RWPE1 (cell line): ENCODE measurements around the gene VEZF1.

Experiments
- CTCF ChIA-PET: fragments of 350-600 bp; sonication (Branson Sonifier 250); formaldehyde crosslinking; extraction: SDS; loops from one replicate; lab custom pipeline; 2021; lab: Yijun Ruan, JAX
- POLR2A ChIA-PET: fragments of 400-600 bp; formaldehyde crosslinking; extraction: SDS; loops from one replicate; lab custom pipeline; 2020; ENCODE audit warnings: antibody characterized with exemption; ENCODE audit not compliant: low non-redundant PET; lab: Yijun Ruan, JAX
- DNase-seq: peaks from one replicate; pipeline ENCODE4 v3.0.0; 2012; ENCODE audit warnings: low spot score
- H3K27ac ChIP-seq: fragments of 450-650 bp; 2 replicates; pipeline ENCODE4 v1.5.1; 2017
- TF ChIP-seq, protein P1 (sequence below): fragments of 450-650 bp; conservative IDR thresholded peaks from 2 replicates; pipeline ENCODE4 v1.5.1; 2017; ENCODE audit warnings: low read depth, mild to moderate bottlenecking

VEZF1 gene

DNA sequence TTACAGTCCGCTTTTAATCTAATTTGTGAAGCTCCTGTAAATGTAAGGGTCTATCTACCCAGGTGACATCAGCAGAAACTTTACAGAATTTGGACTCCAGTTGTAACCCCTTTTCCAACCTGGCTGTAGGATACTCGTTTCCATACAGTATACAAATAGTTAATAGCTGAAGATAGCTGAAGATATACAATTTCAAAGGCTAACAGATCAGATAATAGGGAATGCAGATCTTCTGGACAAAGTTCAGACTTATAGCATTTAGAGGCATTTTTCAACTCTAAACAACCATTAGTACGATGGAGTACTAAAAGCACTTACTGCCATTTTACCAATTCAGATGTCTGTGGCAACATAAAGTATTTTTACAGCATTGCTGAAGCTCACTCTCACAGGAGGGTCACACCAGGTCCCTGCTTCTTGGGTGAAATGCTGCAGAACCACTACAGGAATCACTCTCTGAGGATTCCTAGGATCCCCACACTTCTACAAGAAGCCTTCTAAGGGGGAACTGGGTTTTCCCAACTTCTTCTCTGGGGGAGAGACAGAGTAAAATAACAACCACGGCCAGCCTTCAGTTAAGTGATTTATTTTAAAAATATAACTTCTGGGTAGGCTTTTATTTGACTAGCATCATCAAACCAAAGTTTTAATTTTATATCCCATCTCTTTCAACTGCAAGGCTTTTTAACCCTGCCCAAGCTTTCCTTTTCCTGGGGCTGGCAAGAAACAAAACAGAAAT, 2.9 kb downstream of the VEZF1 start:
- no peak overlapping the region for H3K27ac ChIP-seq
- no peak for DNase-seq
- TF ChIP-seq, protein P1, sequence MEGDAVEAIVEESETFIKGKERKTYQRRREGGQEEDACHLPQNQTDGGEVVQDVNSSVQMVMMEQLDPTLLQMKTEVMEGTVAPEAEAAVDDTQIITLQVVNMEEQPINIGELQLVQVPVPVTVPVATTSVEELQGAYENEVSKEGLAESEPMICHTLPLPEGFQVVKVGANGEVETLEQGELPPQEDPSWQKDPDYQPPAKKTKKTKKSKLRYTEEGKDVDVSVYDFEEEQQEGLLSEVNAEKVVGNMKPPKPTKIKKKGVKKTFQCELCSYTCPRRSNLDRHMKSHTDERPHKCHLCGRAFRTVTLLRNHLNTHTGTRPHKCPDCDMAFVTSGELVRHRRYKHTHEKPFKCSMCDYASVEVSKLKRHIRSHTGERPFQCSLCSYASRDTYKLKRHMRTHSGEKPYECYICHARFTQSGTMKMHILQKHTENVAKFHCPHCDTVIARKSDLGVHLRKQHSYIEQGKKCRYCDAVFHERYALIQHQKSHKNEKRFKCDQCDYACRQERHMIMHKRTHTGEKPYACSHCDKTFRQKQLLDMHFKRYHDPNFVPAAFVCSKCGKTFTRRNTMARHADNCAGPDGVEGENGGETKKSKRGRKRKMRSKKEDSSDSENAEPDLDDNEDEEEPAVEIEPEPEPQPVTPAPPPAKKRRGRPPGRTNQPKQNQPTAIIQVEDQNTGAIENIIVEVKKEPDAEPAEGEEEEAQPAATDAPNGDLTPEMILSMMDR = no peak
- ChIA-PET POLR2A (interaction anchor here (0.6 kb wide), 1 partner anchor 58 kb away, joined by 4 read pairs; no protein-coding TSS in a partner anchor), CTCF (interaction anchor here (0.7 to 1.7 kb wide), 5 partner anchors 14 to 366 kb away, joined by 3 to 8 read pairs (median 4); partner anchors contain the start of gene CUEDC1)

DNA sequence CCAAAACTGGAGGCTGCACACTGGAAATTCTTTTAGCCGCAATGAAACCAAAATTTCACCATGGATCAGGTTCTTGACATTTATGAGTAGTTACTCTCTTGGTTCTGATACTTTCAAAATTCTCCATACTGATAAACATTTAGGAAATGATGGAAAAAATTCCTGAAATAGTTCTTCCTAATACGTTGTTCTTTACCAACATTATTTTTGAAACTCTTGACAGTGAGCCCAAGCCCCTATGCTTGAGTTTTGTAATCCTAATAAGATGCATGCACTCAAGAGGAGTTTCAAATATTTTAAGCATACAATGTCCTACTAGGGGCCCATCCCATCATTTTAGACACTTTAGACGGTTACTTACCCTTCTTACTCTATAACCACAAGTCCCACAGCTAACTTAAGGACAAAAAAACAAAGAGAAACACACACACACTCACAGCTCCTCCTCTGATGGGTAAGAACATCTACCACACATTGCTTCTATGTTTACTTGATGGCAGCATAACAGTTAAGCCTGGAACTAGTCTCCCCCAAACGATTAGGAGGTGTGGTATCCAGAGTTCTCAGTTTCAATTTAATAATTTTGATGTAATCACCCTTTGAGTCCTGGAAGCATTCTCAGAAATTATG, 3.7 kb downstream of the VEZF1 start:
- no peak overlapping the region for H3K27ac ChIP-seq
- CTCF ChIA-PET = no interaction called here

DNA sequence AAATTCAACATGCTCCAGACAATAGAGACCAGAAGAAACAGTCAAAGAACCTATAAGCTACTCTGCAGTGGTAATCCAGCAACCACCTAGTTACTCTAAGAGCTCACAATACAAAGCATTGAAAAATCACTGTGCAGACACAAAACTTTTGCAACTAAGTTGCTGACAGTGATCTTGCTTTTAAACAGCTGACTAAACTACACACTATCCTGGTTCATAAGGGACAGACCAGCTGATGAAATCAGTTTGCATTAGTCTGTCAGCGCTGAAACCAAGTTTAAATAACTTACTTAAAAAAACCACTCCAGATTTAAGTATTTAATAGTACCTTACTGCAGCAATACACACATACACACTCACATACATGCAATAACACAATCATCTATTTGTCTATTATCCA, 4.6 kb downstream of the VEZF1 start:
- ChIA-PET CTCF (no interaction called here), POLR2A (no interaction called here)
- TF ChIP-seq, protein P1 = no peak
- no peak for DNase-seq
- H3K27ac ChIP-seq = no peak overlapping the region

More for the DNA sequence above, 3.7 kb downstream of the VEZF1 start:
- TF ChIP-seq, protein P1 = no peak
- POLR2A ChIA-PET = interaction anchor here (0.6 kb wide), 1 partner anchor 57 kb away, joined by 4 read pairs; no protein-coding TSS in a partner anchor
- DNase-seq = no peak

DNA sequence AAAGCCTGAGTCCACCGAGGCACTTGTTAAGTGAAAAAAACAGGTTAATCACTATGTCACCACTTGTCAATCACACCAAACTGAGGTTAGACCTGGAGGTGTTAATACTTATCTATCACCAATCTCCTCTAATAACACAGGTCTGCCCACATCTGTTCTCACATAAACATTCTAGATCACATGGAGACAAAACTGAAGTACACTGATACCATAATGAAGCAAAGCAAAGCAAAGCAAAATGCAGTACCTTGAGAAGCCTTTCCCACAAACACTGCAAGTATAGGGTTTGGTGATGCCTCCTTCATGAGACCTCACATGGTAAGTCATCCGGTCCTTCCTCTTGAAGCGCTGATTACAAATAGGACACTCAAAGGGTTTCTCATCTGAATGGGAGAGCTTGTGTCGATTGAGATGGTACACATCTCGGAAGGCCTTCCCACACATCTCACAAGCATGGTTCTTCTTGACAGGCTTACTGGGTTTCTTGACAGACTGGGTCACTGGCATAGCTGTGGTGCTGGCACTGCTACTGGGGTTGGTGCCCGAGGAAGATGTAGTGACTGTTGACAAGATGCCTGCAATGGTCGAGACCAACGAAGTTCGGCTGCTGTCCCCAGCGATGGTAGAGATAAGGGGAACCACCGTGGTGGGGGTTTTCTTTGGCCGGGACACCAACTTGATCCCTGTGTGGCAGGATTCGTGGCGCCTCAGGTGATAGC, 5.4 kb downstream of the VEZF1 start:
- H3K27ac ChIP-seq = 0 out of 2 replicates have a peak overlapping the region, but pooled peaks have one; percentile 12
- CTCF ChIA-PET = no interaction called here
- no peak for DNase-seq
- TF ChIP-seq, protein P1 = no peak
- POLR2A ChIA-PET = interaction anchor here (0.6 kb wide), 1 partner anchor 123 kb away, joined by 4 read pairs; no protein-coding TSS in a partner anchor

DNA sequence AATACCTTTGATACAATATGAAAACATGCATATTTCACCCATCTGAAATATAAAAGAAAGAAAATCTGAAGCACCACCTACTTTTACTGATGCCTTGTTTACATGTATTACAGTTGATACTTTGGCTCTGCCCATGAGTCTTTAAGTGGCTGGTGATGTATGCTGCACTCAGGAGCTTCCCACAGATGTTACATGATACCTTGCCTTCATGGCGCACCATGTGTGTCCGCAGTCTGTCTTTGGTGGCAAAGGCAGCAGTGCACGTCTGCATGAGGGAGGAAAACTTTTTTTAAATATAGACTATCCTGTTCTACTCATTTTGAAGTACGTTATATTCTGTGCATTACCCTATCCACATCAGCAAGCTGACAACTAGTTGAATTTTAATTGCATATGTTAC, 7.5 kb downstream of the VEZF1 start:
- ChIA-PET POLR2A (interaction anchor here (0.6 kb wide), 1 partner anchor 121 kb away, joined by 3 read pairs; no protein-coding TSS in a partner anchor), CTCF (interaction anchor here (0.6 to 0.7 kb wide), 3 partner anchors 19 to 154 kb away, joined by 3 read pairs; no protein-coding TSS in a partner anchor)
- TF ChIP-seq, protein P1 = no peak
- no peak for DNase-seq
- no peak overlapping the region for H3K27ac ChIP-seq

DNA sequence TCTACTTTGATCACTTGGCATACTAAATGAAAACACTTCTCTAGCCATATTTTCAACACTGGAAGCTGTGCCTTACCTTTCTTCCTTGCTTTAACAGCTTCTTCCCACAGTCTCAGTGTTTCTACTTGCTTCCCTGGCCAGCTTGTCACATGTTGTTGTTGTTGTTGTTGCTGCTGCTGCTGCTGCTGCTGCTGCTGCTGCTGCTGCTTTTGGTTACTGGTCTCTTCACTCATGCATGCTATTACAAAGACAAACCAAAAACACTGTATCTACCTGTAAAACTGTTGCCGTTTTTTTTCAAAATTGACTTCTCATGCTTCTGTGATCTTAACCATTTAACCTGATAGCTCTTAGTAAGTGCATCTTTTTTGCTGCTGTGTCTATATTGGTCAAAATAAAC, 9.0 kb downstream of the VEZF1 start:
- CTCF ChIA-PET = no interaction called here

More for the DNA sequence above, 9.0 kb downstream of the VEZF1 start:
- H3K27ac ChIP-seq = no peak overlapping the region
- POLR2A ChIA-PET = no interaction called here
- DNase-seq = no peak
- TF ChIP-seq, protein P1 = no peak
